PC-9 (cell line): ENCODE data around the gene NFIA. TPM values are rescaled to one million over a fixed set of nuclear protein-coding genes. Genes with fewer than 3 reads are reported as not detected.

Experiments
- BruUV-seq: library from RNA; stranded (reverse); fragments of 400-500 nt; replicated peaks from 2 replicates; lab custom pipeline; 2021; lab: Mats Ljungman, UMichigan
- CTCF ChIA-PET: fragments of 300-600 bp; sonication (Branson Sonifier 250); formaldehyde crosslinking; loops from one replicate; lab custom pipeline; 2022; ENCODE audit warnings: antibody characterized with exemption; lab: Charles Lee
- POLR2A ChIA-PET: fragments of 300-600 bp; sonication (Branson Sonifier 250); formaldehyde crosslinking; loops from one replicate; lab custom pipeline; 2022; ENCODE audit warnings: antibody characterized with exemption; ENCODE audit not compliant: unreplicated experiment; lab: Charles Lee
- DNase-seq, 2 experiments: peaks; one replicate each; pipeline versions ENCODE4 v3.0.0 to v3.0.0-alpha.2; 2015 to 2022; ENCODE audit warnings: mixed read lengths in 1 of 2
- H2AFZ ChIP-seq: fragments of 200-600 bp; sonication (generic); 2 replicates; pipeline ENCODE4 v1.8.1; 2017; ENCODE audit warnings: antibody characterized with exemption
- H3F3A ChIP-seq: fragments of 200-600 bp; sonication (generic); 2 replicates; pipeline ENCODE4 v1.8.1; 2017; ENCODE audit warnings: antibody characterized with exemption, mild to moderate bottlenecking, low read depth; ENCODE audit not compliant: insufficient read depth
- H3K27ac ChIP-seq: fragments of 200-600 bp; sonication (generic); 2 replicates; pipeline ENCODE4 v1.6.1; 2016; ENCODE audit warnings: mixed run types
- H3K27me3 ChIP-seq: fragments of 200-600 bp; sonication (generic); 2 replicates; pipeline ENCODE4 v1.6.1; 2016; ENCODE audit warnings: low read depth, mixed run types; ENCODE audit not compliant: insufficient read depth
- H3K36me3 ChIP-seq: fragments of 200-600 bp; sonication (generic); 2 replicates; pipeline ENCODE4 v1.6.1; 2016; ENCODE audit warnings: low read depth, mixed run types
- H3K4me1 ChIP-seq: fragments of 200-600 bp; sonication (generic); replicated peaks from 2 replicates; pipeline ENCODE4 v1.6.1; 2016; ENCODE audit warnings: mixed run types; ENCODE audit not compliant: insufficient read depth
- H3K4me2 ChIP-seq: fragments of 200-600 bp; sonication (generic); 2 replicates; pipeline ENCODE4 v1.6.1; 2017; ENCODE audit warnings: mixed run types
- H3K4me3 ChIP-seq: fragments of 200-600 bp; sonication (generic); 2 replicates; pipeline ENCODE4 v1.6.1; 2016; ENCODE audit warnings: mixed run types
- H3K79me2 ChIP-seq: fragments of 200-600 bp; sonication (generic); 2 replicates; pipeline ENCODE4 v1.6.1; 2017; ENCODE audit warnings: low read depth, mixed run types
- H3K9me2 ChIP-seq: fragments of 200-600 bp; sonication (generic); 2 replicates; pipeline ENCODE4 v1.8.1; 2017; ENCODE audit warnings: mild to moderate bottlenecking; ENCODE audit not compliant: insufficient read depth
- H3K9me3 ChIP-seq: fragments of 200-600 bp; sonication (generic); 2 replicates; pipeline ENCODE4 v1.8.1; 2016; ENCODE audit warnings: low read depth; ENCODE audit not compliant: insufficient read depth
- H4K20me1 ChIP-seq: fragments of 200-600 bp; sonication (generic); 2 replicates; pipeline ENCODE4 v1.8.1; 2017; ENCODE audit not compliant: insufficient read depth
- CTCF ChIP-seq: fragments of 200-600 bp; sonication (generic); conservative IDR thresholded peaks from 2 replicates; pipeline ENCODE4 v1.6.1; 2017; ENCODE audit warnings: mixed run types, antibody characterized with exemption, mild to moderate bottlenecking, moderate library complexity
- EZH2 ChIP-seq: fragments of 200-600 bp; sonication (generic); IDR thresholded peaks from 2 replicates; pipeline ENCODE4 v1.8.0; 2017; ENCODE audit warnings: antibody characterized with exemption, low read depth
- intact Hi-C: fragments of 100-400 bp; cut with micrococcal nuclease; formaldehyde crosslinking; loops from one replicate; pipeline ENCODE4 v1.10.0; 2022; ENCODE audit not compliant: unreplicated experiment
- total RNA-seq: library from RNA; stranded (reverse); gene quantifications from 2 replicates; pipeline ENCODE4 v1.2.3, GENCODE V29; 2021

NFIA gene
- total RNA-seq, 1 experiment from 2014 or later = 26.7 TPM

GRCh38 chr1:61240878-61241277 is 158.5 kb downstream of the NFIA start:
- Histone ChIP-seq H3K36me3 (no peaks in the 10 kb centered on the region), H3K4me2 (no peak overlapping the region), H3K4me3 (no peak overlapping the region), H4K20me1 (no peaks in the 10 kb centered on the region), H3K9me2 (no peaks in the 10 kb centered on the region), H3K27ac (no peak overlapping the region), H2AFZ (no peak overlapping the region), H3F3A (0 out of 2 replicates have a peak, but pooled peaks cover 9% of the 10 kb centered on the region), H3K27me3 (no peaks in the 10 kb centered on the region), H3K4me1 (peaks cover 10% of the 10 kb centered on the region; the same call in 1 of the 2 replicates), H3K79me2 (0 out of 2 replicates have a peak, but pooled peaks cover 9% of the 10 kb centered on the region), H3K9me3 (no peaks in the 10 kb centered on the region)
- intact Hi-C loops = no loop called here
- TF ChIP-seq CTCF (no peak), EZH2 (no peak)
- CTCF ChIA-PET = no interaction called here
- BruUV-seq = no TSS peak
- POLR2A ChIA-PET = no interaction called here
- DNase-seq = no peak

- BruUV-seq = no TSS peak
- H3K27me3 ChIP-seq = no peaks in the 10 kb centered on the region
- no peak overlapping the region for H3K27ac ChIP-seq
- intact Hi-C loops = no loop called here
- no peak for DNase-seq
- 0 out of 2 replicates have a peak, but pooled peaks cover 9% of the 10 kb centered on the region for H3F3A ChIP-seq
- no peak overlapping the region for H2AFZ ChIP-seq
- ChIA-PET CTCF (no interaction called here), POLR2A (no interaction called here)
- H3K4me2 ChIP-seq = no peak overlapping the region
- H3K79me2 ChIP-seq = 0 out of 2 replicates have a peak, but pooled peaks cover 9% of the 10 kb centered on the region
- no peaks in the 10 kb centered on the region for H3K9me2 ChIP-seq
- no peaks in the 10 kb centered on the region for H4K20me1 ChIP-seq
- TF ChIP-seq CTCF (no peak), EZH2 (no peak)
- peaks cover 10% of the 10 kb centered on the region; the same call in 1 of the 2 replicates for H3K4me1 ChIP-seq
- H3K4me3 ChIP-seq = no peak overlapping the region
- H3K9me3 ChIP-seq = no peaks in the 10 kb centered on the region
- H3K36me3 ChIP-seq = no peaks in the 10 kb centered on the region
These were observed 159.1 kb downstream of the NFIA start for GRCh38 chr1:61241411-61241838.

GRCh38 chr1:61241973-61242381 is 159.6 kb downstream of the NFIA start:
- no peaks in the 10 kb centered on the region for H3K9me2 ChIP-seq
- CTCF ChIA-PET = no interaction called here
- POLR2A ChIA-PET = interaction anchor here (0.7 kb wide), 1 partner anchor 74 kb away, joined by 8 read pairs; no protein-coding TSS in a partner anchor
- intact Hi-C loops = no loop called here
- H3K4me2 ChIP-seq = no peak overlapping the region
- no peak overlapping the region for H3K27ac ChIP-seq
- H3K27me3 ChIP-seq = no peaks in the 10 kb centered on the region
- no peak for DNase-seq
- H3K36me3 ChIP-seq = no peaks in the 10 kb centered on the region
- BruUV-seq = no TSS peak
- H4K20me1 ChIP-seq = no peaks in the 10 kb centered on the region
- no peaks in the 10 kb centered on the region for H3K9me3 ChIP-seq
- H3K4me1 ChIP-seq = peaks cover 7% of the 10 kb centered on the region; the same call in 1 of the 2 replicates
- H3K79me2 ChIP-seq = 0 out of 2 replicates have a peak, but pooled peaks cover 9% of the 10 kb centered on the region
- H2AFZ ChIP-seq = no peak overlapping the region
- H3K4me3 ChIP-seq = no peak overlapping the region
- TF ChIP-seq CTCF (no peak), EZH2 (no peak)
- H3F3A ChIP-seq = 0 out of 2 replicates have a peak, but pooled peaks cover 9% of the 10 kb centered on the region
